Right renal pelvis (tissue), 4 donors: ENCODE measurements around the gene TRMT1. TPM values are rescaled to one million over a fixed set of nuclear protein-coding genes. Genes with fewer than 3 reads are reported as not detected.
"Not testable (repeated sequence)": the region's sequence is repeated elsewhere in the genome, so short reads cannot be mapped to it uniquely, and the experiment has no call there.

ENCODE experiments used
- DNase-seq, 4 donors: peaks; one replicate each; pipeline ENCODE4 v3.0.0-alpha.2; 2013; ENCODE audit warnings: low read depth in 4 of 4, low spot score in 3 of 4, missing footprints in 1 of 4
- polyA plus RNA-seq, 4 donors: library from polyadenylated mRNA; unstranded; fragments of 120-200 nt; gene quantifications; one replicate each; pipeline ENCODE4 v1.2.1, GENCODE V29; 2013; ENCODE audit not compliant: insufficient read length in 4 of 4

TRMT1 gene
- polyA plus RNA-seq, 4 donors = 29.0 to 38.4 (median 35.2) TPM

- DNase-seq = peak in 1 of 4 donors; percentile 35
These were observed 34.5 kb upstream of the TRMT1 start for GRCh38 chr19:13150931-13151604.

GRCh38 chr19:13150187-13150930 is 33.8 kb upstream of the TRMT1 start, which contains the start of the genes IER2 and STX10:
Gene IER2, plus strand, starts transcription at chr19:13150411. Its CDS starts 2,776 bp downstream, at chr19:13153187.
Gene STX10, minus strand, starts transcription at chr19:13150375. Its CDS starts 202 bp downstream, at chr19:13150173.
- DNase-seq = peak; percentile 87 to 91 (median 89)

- peak in 2 of 4 donors; percentile 15 to 47 for DNase-seq
These were observed 33.2 kb upstream of the TRMT1 start for GRCh38 chr19:13149628-13150186.

GRCh38 chr19:13149173-13149627 is 32.7 kb upstream of the TRMT1 start:
- not testable (repeated sequence) for DNase-seq

- DNase-seq = no peak
These were observed 30.4 kb upstream of the TRMT1 start for GRCh38 chr19:13146763-13147563.

GRCh38 chr19:13139633-13140311 is 23.2 kb upstream of the TRMT1 start:
- no peak for DNase-seq

- DNase-seq = no peak
These were observed 22.3 kb upstream of the TRMT1 start for GRCh38 chr19:13138916-13139198.

GRCh38 chr19:13138171-13138915 is 21.8 kb upstream of the TRMT1 start:
- DNase-seq = no peak

GRCh38 chr19:13137290-13137794 is 20.8 kb upstream of the TRMT1 start:
- DNase-seq = no peak

- DNase-seq = no peak
These were observed 18.8 kb upstream of the TRMT1 start for GRCh38 chr19:13135068-13136062.

- DNase-seq = no peak
These were observed 18.1 kb upstream of the TRMT1 start for GRCh38 chr19:13134626-13135025.

- DNase-seq = no peak
These were observed 16.8 kb upstream of the TRMT1 start for GRCh38 chr19:13133241-13133870.

- DNase-seq = no peak
These were observed 16.1 kb upstream of the TRMT1 start for GRCh38 chr19:13132471-13133180.

- DNase-seq = no peak
These were observed 14.4 kb upstream of the TRMT1 start for GRCh38 chr19:13130886-13131490.

GRCh38 chr19:13129384-13129783 is 12.8 kb upstream of the TRMT1 start:
- no peak for DNase-seq

- no peak for DNase-seq
These were observed 12.0 kb upstream of the TRMT1 start for GRCh38 chr19:13128583-13128982.
